GM21717 (cell line): ENCODE measurements around the gene OPCML.

Source experiments
- ATAC-seq: cut with Tn5 transposase; IDR thresholded peaks from one replicate; pipeline ENCODE4 v1.9.1; 2021; ENCODE audit warnings: mild to moderate bottlenecking, moderate library complexity; ENCODE audit not compliant: unreplicated experiment

The OPCML gene

GRCh38 chr11:133191931-133192330 is 340.4 kb downstream of the OPCML start:
- no peak for ATAC-seq

DNA sequence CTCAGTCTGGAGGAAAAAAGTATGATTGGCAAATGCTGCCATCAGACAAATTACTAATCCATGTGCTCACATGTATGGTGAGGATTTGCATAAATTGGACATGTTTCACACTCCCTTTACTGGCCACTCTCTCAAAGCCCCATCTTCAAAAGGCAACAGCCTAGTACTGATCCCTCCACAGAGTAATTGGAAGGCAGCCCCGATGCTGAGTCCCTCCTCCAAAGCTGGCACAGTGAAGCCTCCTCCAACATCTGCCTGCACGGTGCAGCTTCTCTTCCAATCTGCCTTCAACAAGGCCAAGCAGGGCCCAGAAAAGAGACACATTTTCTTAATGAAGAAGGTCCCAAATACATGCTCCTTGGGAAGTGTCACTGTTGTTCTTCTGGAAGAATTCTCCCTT is 350.6 kb downstream of the OPCML start:
- no peak for ATAC-seq

- ATAC-seq = no peak
Measured at GRCh38 chr11:133181066-133181465, 351.2 kb downstream of the OPCML start.

DNA sequence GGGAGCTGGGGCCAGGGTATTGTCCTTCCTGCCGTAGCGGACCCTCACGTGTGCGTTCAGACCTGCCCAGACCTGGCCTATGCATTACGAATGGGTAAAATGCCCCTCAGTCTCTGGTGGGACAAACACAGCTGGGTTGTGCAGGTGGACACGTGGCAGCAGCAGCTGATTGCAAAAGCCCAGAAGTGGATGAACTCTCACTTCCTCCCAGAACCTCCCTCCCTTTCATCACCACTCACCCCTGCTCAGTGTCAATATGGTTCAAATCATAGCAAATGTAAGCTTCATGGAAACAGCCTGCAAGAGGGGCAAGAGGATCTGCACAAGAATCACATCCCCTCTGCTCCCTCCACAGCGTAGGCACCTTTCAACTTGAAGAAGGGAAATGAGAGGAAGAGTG is 352.1 kb downstream of the OPCML start:
- ATAC-seq = no peak

GRCh38 chr11:133176748-133177147 is 355.6 kb downstream of the OPCML start:
- no peak for ATAC-seq

DNA sequence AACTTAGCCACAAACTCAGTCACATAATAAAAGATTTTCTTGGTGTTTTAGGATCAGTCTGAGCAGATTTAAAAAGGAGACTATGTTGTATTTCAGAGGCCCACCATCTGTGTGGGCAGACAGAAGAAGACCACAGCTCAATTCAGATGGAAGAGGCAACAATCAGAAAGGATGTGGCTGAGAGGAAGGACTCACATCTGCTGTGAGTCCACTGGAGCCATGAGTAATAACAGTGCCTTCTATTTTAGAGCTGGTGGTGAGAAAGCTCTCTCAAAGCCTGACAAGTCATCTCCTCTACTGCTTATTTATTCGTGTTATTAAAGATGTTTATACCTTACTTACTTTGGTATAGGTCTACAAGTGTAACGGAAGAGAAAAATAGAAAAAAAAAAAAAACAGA is 357.2 kb downstream of the OPCML start:
- no peak for ATAC-seq

DNA sequence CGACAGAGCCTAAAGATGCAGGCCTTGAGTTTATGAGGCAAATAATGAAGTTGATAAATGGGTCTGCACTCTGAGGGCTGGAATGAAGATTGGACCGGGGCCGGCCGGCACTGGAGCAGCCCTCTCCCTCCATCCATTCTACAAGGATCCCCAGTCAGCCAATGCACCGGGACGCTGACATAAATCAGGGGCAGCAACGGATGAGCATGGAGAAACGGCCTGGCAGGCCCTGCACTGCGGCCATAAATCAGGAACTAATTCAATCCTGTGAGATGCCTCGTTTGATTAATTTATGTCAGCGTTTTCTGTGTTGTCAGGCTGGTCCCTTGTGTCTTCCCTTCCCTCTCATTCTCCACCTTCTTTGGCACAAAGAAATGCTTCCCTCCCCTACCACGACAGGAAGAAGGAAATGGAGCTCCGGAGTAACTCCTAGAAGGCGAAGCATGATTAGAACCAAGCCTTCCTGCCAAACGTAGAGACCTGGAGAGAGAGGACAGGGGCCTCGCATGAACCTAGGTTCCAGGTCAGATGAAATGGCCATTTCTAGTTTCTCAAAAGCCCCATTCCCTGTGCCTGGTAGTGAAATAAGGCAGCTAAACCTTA is 358.4 kb downstream of the OPCML start:
- no peak for ATAC-seq

- peak; percentile 85 for ATAC-seq
Measured at GRCh38 chr11:133172349-133172748, 360.0 kb downstream of the OPCML start.

GRCh38 chr11:133171374-133171773 is 360.9 kb downstream of the OPCML start:
- no peak for ATAC-seq

DNA sequence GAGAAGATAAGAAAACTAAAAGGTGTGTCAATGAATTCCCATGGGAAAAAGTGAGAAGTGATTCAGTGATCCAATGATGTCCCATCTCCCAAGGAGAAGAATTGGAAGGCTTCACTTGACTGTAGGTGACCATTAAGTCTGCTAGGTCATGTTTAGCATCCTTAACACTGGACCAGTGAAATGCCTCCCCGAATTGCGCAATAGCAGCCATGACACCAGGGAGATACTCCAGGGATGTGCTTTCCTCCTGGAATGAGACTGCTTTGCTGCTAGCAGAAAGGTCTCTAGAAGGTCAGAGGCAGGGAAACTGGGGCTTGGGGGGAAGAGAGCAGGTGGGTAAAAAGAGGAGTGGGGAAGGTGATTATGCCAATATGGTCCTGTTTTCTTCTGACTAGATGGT is 364.3 kb downstream of the OPCML start:
- ATAC-seq = no peak

- no peak for ATAC-seq
Measured at GRCh38 chr11:133166662-133167061, 365.6 kb downstream of the OPCML start.

GRCh38 chr11:133164986-133165385 is 367.3 kb downstream of the OPCML start:
- no peak for ATAC-seq

DNA sequence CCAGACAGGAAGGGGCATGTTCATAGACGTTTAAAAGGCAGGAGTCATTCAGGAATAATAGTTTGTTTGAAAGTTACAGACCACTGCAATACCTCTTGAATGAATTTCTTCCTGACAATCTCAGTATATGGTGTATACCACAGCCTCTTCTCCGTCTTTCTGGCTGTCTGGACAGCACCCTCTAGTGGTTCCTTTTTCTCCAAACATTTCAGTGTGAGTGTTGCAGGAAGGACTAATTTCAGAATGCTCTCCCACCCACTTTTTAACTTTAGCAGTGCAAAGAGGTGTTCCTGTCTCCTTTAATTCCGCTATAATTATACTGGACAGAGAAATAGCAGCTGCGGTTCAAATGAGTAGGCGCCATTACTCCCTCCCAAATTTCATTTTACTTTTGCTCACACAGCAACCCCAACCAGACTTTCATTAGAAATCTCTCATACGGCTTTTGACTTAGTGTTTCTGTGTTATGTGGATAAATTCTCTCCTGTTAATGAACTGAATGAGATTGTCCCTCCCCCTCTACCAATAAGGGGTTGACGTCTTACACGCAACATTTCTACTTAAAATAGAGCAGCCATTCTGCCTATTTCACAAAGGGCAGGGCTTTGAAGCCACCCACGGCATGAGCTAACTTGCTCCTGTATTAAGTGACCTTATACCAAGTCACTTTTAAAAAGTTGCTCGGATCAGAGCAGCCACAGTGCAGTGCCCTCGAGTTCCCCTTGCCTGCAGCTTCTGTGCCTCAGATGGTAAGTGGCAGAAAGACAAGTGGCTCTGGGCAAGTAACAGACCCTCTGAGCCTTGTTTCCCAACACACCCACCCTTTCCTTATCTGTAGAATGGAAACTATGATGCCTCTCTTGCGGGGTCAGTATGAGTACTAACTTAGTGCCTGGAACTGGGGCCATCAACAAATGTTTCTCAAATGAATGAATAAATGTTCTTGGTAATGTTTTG is 368.6 kb downstream of the OPCML start:
- ATAC-seq = peak; percentile 69

DNA sequence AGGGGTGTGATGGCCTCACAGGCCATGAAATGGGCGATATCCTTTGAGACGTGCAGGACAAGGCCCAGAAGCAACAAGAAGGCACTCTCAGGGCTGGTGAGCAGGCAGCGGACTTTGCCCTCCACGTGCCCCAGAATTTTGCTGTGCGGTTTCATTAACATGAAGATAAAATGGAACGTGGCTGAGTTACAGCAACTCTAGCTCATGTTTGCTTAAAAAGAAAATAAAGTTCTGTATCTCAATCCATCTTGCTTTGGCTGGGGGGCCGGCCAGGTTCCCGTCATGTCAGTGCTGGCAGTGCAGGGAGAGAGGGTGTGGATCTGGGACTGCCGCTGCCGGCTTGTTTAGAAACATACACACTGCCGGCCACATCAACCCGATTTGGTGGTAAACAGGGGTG is 370.1 kb downstream of the OPCML start:
- ATAC-seq = no peak

- ATAC-seq = no peak
Measured at GRCh38 chr11:133160754-133161153, 371.5 kb downstream of the OPCML start.

DNA sequence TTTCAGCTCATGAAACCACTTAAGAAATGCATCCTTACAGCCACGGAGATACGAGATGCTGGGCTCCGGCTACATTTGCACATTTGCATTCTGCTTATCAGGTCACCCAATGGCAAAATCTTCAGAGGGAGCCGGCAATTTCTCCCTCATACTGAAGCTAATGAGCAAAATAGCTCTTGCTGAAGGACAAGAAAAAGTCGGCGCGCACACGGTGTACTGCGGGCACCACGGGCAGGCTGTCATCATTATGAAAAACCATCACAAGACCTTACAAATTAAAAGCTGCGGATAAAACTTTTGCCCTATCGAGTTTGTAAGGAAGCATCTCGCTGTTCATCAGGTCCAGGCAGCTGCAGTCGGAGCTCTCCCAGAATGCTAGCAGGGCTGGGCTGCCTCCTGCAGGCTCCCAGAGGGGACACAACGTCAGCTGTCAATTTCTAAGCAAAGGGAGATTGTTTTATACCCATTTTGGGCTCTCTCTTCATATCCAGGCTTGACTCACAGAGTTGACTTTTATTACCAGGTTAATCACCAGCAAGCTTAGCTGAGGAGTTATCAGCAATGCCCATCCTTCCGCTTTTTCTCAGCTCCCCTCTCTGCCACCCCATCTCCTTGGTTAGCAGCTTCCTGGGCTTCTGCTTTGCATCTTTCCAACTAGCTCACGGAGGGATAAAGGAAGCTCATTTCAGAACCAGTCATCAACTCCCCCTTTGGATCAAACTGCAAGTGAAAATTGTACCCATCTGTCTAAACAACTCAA is 375.1 kb downstream of the OPCML start:
- no peak for ATAC-seq

DNA sequence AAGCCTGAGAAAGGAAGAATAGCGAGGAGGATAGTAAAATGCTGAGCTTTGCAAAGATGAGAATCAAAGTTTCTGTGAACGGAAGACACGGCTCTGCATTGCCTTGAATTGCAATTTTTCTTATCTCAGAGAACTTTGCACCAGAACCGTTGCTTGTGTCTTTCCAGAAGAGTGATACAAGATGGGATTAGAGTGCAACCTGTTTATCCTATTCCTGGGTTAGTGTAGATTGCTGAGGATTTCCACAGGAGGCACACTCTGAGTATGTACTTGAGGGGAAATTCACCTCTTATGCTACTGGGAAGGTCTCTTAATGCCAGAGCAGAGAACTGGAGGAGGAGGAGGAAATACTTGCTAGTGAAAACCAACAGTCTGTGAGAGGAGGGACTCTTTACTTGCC is 377.5 kb downstream of the OPCML start:
- ATAC-seq = no peak

GRCh38 chr11:133154076-133154475 is 378.2 kb downstream of the OPCML start:
- ATAC-seq = no peak

DNA sequence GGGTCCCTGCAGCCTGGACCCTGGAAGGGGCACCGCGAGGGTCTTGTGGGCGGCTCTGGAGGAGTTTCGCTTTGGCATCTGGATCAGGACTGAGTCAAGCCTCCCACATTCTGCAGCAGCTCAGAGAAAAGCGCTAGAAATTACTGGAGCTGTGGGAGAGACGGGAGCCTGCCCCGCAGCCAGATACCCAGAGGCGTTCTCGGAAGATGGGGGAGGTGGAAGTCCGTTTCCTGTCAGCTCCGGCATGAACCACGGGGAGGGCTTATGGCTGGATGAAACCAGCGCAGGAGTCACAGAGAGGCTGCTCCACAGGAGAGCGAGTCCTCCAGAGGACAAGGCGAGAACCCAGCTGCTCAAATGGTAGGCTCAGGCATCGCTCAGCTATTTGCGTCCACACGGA is 379.3 kb downstream of the OPCML start:
- ATAC-seq = no peak

- ATAC-seq = no peak
Measured at GRCh38 chr11:133149698-133150097, 382.6 kb downstream of the OPCML start.

- ATAC-seq = no peak
Measured at GRCh38 chr11:133147625-133148024, 384.7 kb downstream of the OPCML start.
